ENCODE data around the gene CCDC190. TPM values are rescaled to one million over a fixed set of nuclear protein-coding genes. Genes with fewer than 3 reads are reported as not detected.

The CCDC190 gene
- total and polyA plus RNA-seq, 12 donors, result not detected

- no peak for TF ChIP-seq POLR2A (IDR thresholded peaks at IDR 0.05)
- TF ChIP-seq CTCF (IDR thresholded peaks at IDR 0.05), result peak; percentile 35 to 91 (median 84)
- WGBS, 4 donors, result 13 to 25% (median 20%) methylated on average over 4 of the region's 4 CpGs
- Histone ChIP-seq H3K36me3 (replicated peaks in 1 of 2) (no peaks in the 10 kb centered on the region), H3K4me1 (replicated peaks in 1 of 2) (no peaks in the 10 kb centered on the region), H3K27ac (no peak overlapping the region), H3K4me3 (no peak overlapping the region), H3K9me3 (replicated peaks in 1 of 3) (no peaks in the 10 kb centered on the region), H3K27me3 (no peaks in the 10 kb centered on the region)
- intact Hi-C loops (cut with DNase I), result loop anchor here (5.0 to 10.0 kb wide), 5 partner anchors 187 to 439 kb away; partner anchors contain the start of gene RGS4 (in 1 of the 2)
- DNase-seq, result peak; percentile 46 to 94 (median 75)
These were observed 17.1 kb upstream of the CCDC190 start for GRCh38 chr1:162878000-162878596.

GRCh38 chr1:162877412-162877811 is 16.4 kb upstream of the CCDC190 start:
- intact Hi-C loops (cut with DNase I), result loop anchor here (5.0 to 10.0 kb wide), 5 partner anchors 187 to 440 kb away; partner anchors contain the start of gene RGS4 (in 1 of the 2)
- H3K36me3 ChIP-seq (replicated peaks in 1 of 2), result no peaks in the 10 kb centered on the region
- H3K27ac ChIP-seq, result no peak overlapping the region
- H3K4me3 ChIP-seq, result no peak overlapping the region
- H3K27me3 ChIP-seq, result no peaks in the 10 kb centered on the region
- no peaks in the 10 kb centered on the region for H3K4me1 ChIP-seq (replicated peaks in 1 of 2)
- no peaks in the 10 kb centered on the region for H3K9me3 ChIP-seq (replicated peaks in 1 of 3)
- TF ChIP-seq POLR2A (IDR thresholded peaks at IDR 0.05) (no peak), CTCF (IDR thresholded peaks at IDR 0.05) (no peak)
- WGBS, 4 donors, result 86 to 93% (median 89%) methylated on average over 3 of the region's 3 CpGs
- DNase-seq, result no peak

- H3K4me1 ChIP-seq (replicated peaks in 1 of 2), result no peaks in the 10 kb centered on the region
- H3K27me3 ChIP-seq, result no peaks in the 10 kb centered on the region
- no peaks in the 10 kb centered on the region for H3K36me3 ChIP-seq (replicated peaks in 1 of 2)
- H3K4me3 ChIP-seq, result no peak overlapping the region
- WGBS, 4 donors, result 43 to 59% (median 51%) methylated on average over 3 of the region's 3 CpGs
- no peaks in the 10 kb centered on the region for H3K9me3 ChIP-seq (replicated peaks in 1 of 3)
- TF ChIP-seq POLR2A (IDR thresholded peaks at IDR 0.05) (no peak), CTCF (IDR thresholded peaks at IDR 0.05) (no peak)
- DNase-seq, result no peak
- H3K27ac ChIP-seq, result no peak overlapping the region
- intact Hi-C loops (cut with DNase I), result loop anchor here (5.0 to 10.0 kb wide), 5 partner anchors 188 to 441 kb away; partner anchors contain the start of gene RGS4 (in 1 of the 2)
These were observed 15.8 kb upstream of the CCDC190 start for GRCh38 chr1:162876751-162877150.

GRCh38 chr1:162873671-162874666 is 13.0 kb upstream of the CCDC190 start:
- H3K27me3 ChIP-seq, result no peaks in the 10 kb centered on the region
- H3K27ac ChIP-seq, result no peak overlapping the region
- 64 to 79% (median 76%) methylated on average over 8 of the region's 8 CpGs for WGBS, 4 donors
- intact Hi-C loops (cut with DNase I), result loop anchor here in 1 of 2 donors (10.0 kb wide), 1 partner anchor 191 kb away; the partner anchor contains the start of gene RGS4
- TF ChIP-seq POLR2A (IDR thresholded peaks at IDR 0.05) (no peak), CTCF (IDR thresholded peaks at IDR 0.05) (no peak)
- H3K9me3 ChIP-seq (replicated peaks in 1 of 3), result no peaks in the 10 kb centered on the region
- no peak for DNase-seq
- H3K4me3 ChIP-seq, result no peak overlapping the region
- no peaks in the 10 kb centered on the region for H3K36me3 ChIP-seq (replicated peaks in 1 of 2)
- no peaks in the 10 kb centered on the region for H3K4me1 ChIP-seq (replicated peaks in 1 of 2)

All from adrenal gland (tissue), 12 donors.